ENCODE results near the gene MUSTN1.

- TF ChIP-seq CTCF (IDR thresholded peaks at IDR 0.05): no peak
- no peak for TF ChIP-seq POLR2A (IDR thresholded peaks at IDR 0.05)
Observed at GRCh38 chr3:52880047-52880446, 45.2 kb upstream of the MUSTN1 start.

All from testis (tissue), 2 donors.